Measurements from ENCODE around the gene PIH1D1. TPM values are rescaled to one million over a fixed set of nuclear protein-coding genes. Genes with fewer than 3 reads are reported as not detected.
"Not testable (repeated sequence)": the region's sequence is repeated elsewhere in the genome, so short reads cannot be mapped to it uniquely, and the experiment has no call there.

The PIH1D1 gene
- total RNA-seq, 2 experiments from 2014 or later: 145 to 151 TPM

- DNase-seq (peak in 2 of 14 experiments; percentile 16 to 53), ATAC-seq (ENCODE audit: poor library complexity) (no peak)
- no peaks in the 10 kb centered on the region for H3K9me3 ChIP-seq (ENCODE audit: control insufficient read depth in 1 of 2, insufficient read depth in 1 of 2, low read length in 2 of 2)
- peaks cover 8% of the 10 kb centered on the region for H3K27me3 Mint-ChIP-seq
- H3K4me1 Mint-ChIP-seq (ENCODE audit: low read depth): peaks cover 41% of the 10 kb centered on the region
- H3K4me1 ChIP-seq (ENCODE audit: insufficient read depth, low read length): peaks cover 63% of the 10 kb centered on the region
- H3K4me3 Mint-ChIP-seq: no peak overlapping the region
- H3K36me3 ChIP-seq (ENCODE audit: insufficient read depth, low read length): peaks cover 32% of the 10 kb centered on the region
- H3K4me3 ChIP-seq (ENCODE audit: low read length): no peak overlapping the region
- ChIA-PET CTCF (interaction anchor here (0.6 to 1.4 kb wide), 3 partner anchors 22 to 56 kb away, joined by 3 read pairs; no protein-coding TSS in a partner anchor), POLR2A (no interaction called here)
- TF ChIP-seq, protein P1, sequence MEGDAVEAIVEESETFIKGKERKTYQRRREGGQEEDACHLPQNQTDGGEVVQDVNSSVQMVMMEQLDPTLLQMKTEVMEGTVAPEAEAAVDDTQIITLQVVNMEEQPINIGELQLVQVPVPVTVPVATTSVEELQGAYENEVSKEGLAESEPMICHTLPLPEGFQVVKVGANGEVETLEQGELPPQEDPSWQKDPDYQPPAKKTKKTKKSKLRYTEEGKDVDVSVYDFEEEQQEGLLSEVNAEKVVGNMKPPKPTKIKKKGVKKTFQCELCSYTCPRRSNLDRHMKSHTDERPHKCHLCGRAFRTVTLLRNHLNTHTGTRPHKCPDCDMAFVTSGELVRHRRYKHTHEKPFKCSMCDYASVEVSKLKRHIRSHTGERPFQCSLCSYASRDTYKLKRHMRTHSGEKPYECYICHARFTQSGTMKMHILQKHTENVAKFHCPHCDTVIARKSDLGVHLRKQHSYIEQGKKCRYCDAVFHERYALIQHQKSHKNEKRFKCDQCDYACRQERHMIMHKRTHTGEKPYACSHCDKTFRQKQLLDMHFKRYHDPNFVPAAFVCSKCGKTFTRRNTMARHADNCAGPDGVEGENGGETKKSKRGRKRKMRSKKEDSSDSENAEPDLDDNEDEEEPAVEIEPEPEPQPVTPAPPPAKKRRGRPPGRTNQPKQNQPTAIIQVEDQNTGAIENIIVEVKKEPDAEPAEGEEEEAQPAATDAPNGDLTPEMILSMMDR (IDR thresholded peaks at IDR 0.05): no peak
- H3K27me3 ChIP-seq (ENCODE audit: control insufficient read depth in 1 of 2, insufficient read depth in 2 of 2, low read length in 2 of 2): no peaks in the 10 kb centered on the region
- no peak overlapping the region for H3K27ac ChIP-seq (ENCODE audit: low read depth in 1 of 2, low read length in 2 of 2)
- intact Hi-C loops (cut with DNase I, micrococcal nuclease): loop anchor here in 1 of 2 experiments (10.0 kb wide), 1 partner anchor 453 kb away; the partner anchor contains the start of genes GYS1 and RUVBL2
- peak overlapping the region; percentile 20 for H3K27ac Mint-ChIP-seq
- no peaks in the 10 kb centered on the region for H3K9me3 Mint-ChIP-seq
- H3K36me3 Mint-ChIP-seq (ENCODE audit: low read depth): peaks cover 62% of the 10 kb centered on the region
Observed at GRCh38 chr19:49447485-49448431, 3.9 kb downstream of the PIH1D1 start.

GRCh38 chr19:49445997-49446396, 5.6 kb downstream of the PIH1D1 start:
- Histone ChIP-seq H3K27ac (ENCODE audit: low read depth in 1 of 2, low read length in 2 of 2) (no peak overlapping the region), H3K4me1 (ENCODE audit: insufficient read depth, low read length) (peaks cover 63% of the 10 kb centered on the region), H3K36me3 (ENCODE audit: insufficient read depth, low read length) (peaks cover 32% of the 10 kb centered on the region), H3K4me3 (ENCODE audit: low read length) (no peak overlapping the region), H3K27me3 (ENCODE audit: control insufficient read depth in 1 of 2, insufficient read depth in 2 of 2, low read length in 2 of 2) (peaks cover 14 to 15% of the 10 kb centered on the region in 2 experiments), H3K9me3 (ENCODE audit: control insufficient read depth in 1 of 2, insufficient read depth in 1 of 2, low read length in 2 of 2) (no peaks in the 10 kb centered on the region)
- TF ChIP-seq, protein P1 (IDR thresholded peaks at IDR 0.05): no peak
- H3K36me3 Mint-ChIP-seq (ENCODE audit: low read depth): peaks cover 53% of the 10 kb centered on the region
- no peak overlapping the region for H3K27ac Mint-ChIP-seq
- ChIA-PET CTCF (interaction anchor here (1.2 to 3.9 kb wide), 5 partner anchors 13 to 30 kb away, joined by 3 to 19 read pairs (median 7); partner anchors contain the start of gene FLT3LG), POLR2A (no interaction called here)
- H3K9me3 Mint-ChIP-seq: no peaks in the 10 kb centered on the region
- intact Hi-C loops (cut with DNase I, micrococcal nuclease): loop anchor here in 1 of 2 experiments (10.0 kb wide), 1 partner anchor 451 kb away; the partner anchor contains the start of genes GYS1 and RUVBL2
- peak overlapping the region; percentile 25 for H3K4me3 Mint-ChIP-seq
- no peak for DNase-seq
- peaks cover 41% of the 10 kb centered on the region for H3K4me1 Mint-ChIP-seq (ENCODE audit: low read depth)
- H3K27me3 Mint-ChIP-seq: peaks cover 22% of the 10 kb centered on the region
- ATAC-seq (ENCODE audit: poor library complexity): no peak

GRCh38 chr19:49444100-49444700, 7.4 kb downstream of the PIH1D1 start:
- POLR2A ChIA-PET: interaction anchor here (0.7 to 1.1 kb wide), 3 partner anchors 25 to 52 kb away, joined by 3 to 5 read pairs (median 3); partner anchors contain the start of gene FLT3LG
- peaks cover 41% of the 10 kb centered on the region for H3K4me1 Mint-ChIP-seq (ENCODE audit: low read depth)
- intact Hi-C loops (cut with DNase I, micrococcal nuclease): loop anchor here in 1 of 2 experiments (5.0 to 10.0 kb wide), 2 partner anchors 112 to 449 kb away; partner anchors contain the start of genes GYS1 and RUVBL2

More at GRCh38 chr19:49444100-49444700, 7.4 kb downstream of the PIH1D1 start:
- H3K27ac ChIP-seq (ENCODE audit: low read depth in 1 of 2, low read length in 2 of 2); DNase-seq; H3K9me3 Mint-ChIP-seq; ATAC-seq (ENCODE audit: poor library complexity); H3K4me3 ChIP-seq (ENCODE audit: low read length); H3K9me3 ChIP-seq (ENCODE audit: control insufficient read depth in 1 of 2, insufficient read depth in 1 of 2, low read length in 2 of 2): not testable (repeated sequence)
- Histone ChIP-seq H3K4me1 (ENCODE audit: insufficient read depth, low read length) (peaks cover 51% of the 10 kb centered on the region), H3K36me3 (ENCODE audit: insufficient read depth, low read length) (peaks cover 23% of the 10 kb centered on the region), H3K27me3 (ENCODE audit: control insufficient read depth in 1 of 2, insufficient read depth in 2 of 2, low read length in 2 of 2) (peaks cover 32 to 33% of the 10 kb centered on the region in 2 experiments)
- H3K27ac Mint-ChIP-seq: peak overlapping the region; percentile 84
- H3K36me3 Mint-ChIP-seq (ENCODE audit: low read depth): peaks cover 38% of the 10 kb centered on the region
- CTCF ChIA-PET: interaction anchor here (0.6 to 3.9 kb wide), 11 partner anchors 7 to 188 kb away, joined by 3 to 19 read pairs (median 5); partner anchors contain the start of genes FLT3LG and PIH1D1
- H3K27me3 Mint-ChIP-seq: peaks cover 40% of the 10 kb centered on the region
- H3K4me3 Mint-ChIP-seq: peak overlapping the region; percentile 85

All from CD4-positive, alpha-beta T cell (primary cell).